SH-SY5Y (cell line): ENCODE measurements around the gene AADACL4.

Experiments
- GATA2 ChIP-seq: IDR thresholded peaks from 2 replicates; pipeline ENCODE4 v1.6.1; 2011; ENCODE audit warnings: mild to moderate bottlenecking, low read depth, low read length
- GATA3 ChIP-seq: IDR thresholded peaks from 2 replicates; pipeline ENCODE4 v1.6.1; 2011; ENCODE audit warnings: low read depth, mild to moderate bottlenecking, low read length, moderate library complexity

Gene AADACL4

DNA sequence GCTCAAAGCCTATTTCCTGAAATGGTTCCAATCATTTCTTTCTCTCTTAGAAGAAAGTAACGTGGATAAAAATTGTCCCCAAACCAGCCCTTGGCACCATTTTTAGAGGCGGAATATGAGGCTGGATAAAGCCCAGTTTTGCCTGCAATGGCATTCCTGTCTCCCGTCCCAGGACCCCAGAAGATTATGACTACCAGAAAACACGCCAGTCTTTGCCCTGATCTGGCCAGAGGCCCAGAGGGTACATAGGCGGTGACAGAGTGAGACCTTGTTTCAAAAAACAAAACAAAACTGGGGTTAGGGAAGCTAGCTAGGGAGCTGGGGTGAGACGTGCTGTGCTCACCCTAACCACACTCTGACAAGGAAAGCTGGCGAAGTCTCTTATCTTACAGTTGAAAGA lies at the start of gene AADACL4:
TSS of gene AADACL4 (plus strand) at position 301 of the 400 bp plus-strand sequence. CDS start 462 bp downstream, outside the sequence.
- no peak for TF ChIP-seq GATA3
- TF ChIP-seq GATA2 = no peak

- no peak for TF ChIP-seq GATA2
- TF ChIP-seq GATA3 = no peak
Observed at GRCh38 chr1:12594490-12594889, 49.4 kb upstream of the AADACL4 start.

DNA sequence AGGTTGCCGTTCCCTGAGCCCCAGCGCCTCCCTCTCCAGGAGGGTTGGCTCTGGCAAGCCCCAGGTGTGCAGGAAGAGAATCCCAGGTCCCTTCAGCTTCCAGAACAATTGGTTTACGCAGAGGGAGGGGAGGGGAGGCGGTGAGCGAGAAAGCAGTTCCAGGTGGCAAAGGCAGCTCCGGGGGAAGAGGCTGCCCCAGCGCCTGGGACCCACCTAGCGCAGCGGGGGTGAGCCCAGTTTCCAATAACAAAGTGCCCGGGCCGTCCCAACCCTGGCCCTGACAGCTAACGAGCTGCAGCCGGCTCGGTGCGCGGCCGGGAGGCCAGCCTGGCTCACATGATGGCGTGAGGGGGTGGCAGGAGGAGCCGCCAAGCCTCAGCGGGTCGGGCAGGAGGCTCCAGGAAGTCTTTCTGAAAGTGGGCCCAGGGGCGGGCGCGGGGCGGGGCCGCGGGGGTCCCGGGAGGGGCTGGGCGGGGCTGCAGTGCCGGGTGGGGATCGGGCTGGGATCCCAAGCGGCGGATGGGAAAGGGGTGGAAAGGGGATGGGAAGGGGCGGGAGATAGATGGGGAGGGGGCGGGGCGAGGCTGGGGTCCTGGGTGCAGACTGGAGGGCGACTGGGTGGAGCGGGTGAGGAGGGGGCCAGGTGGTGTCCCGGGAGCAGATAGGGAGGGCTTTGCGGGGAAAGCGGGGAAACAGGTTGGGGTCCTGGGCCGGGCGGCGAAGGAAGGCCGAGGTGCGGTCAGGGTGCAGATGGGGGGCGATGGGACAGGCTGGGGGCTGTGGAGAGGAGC lies 48.7 kb upstream of the AADACL4 start:
- TF ChIP-seq GATA3 (no peak), GATA2 (no peak)

DNA sequence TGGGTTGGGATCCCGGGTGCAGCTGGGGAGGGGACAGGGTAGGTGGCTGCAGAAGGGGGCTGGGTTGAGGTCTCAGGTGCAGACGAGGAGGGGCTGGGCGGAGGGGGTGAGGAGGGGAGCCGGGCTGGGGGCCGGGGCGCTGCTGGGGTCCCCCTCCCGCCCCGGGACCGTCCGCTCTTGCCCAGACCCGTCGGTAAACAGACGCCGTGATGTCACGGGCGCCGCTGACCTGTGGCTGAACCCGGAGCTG lies 48.2 kb upstream of the AADACL4 start:
- TF ChIP-seq GATA2 = no peak

DNA sequence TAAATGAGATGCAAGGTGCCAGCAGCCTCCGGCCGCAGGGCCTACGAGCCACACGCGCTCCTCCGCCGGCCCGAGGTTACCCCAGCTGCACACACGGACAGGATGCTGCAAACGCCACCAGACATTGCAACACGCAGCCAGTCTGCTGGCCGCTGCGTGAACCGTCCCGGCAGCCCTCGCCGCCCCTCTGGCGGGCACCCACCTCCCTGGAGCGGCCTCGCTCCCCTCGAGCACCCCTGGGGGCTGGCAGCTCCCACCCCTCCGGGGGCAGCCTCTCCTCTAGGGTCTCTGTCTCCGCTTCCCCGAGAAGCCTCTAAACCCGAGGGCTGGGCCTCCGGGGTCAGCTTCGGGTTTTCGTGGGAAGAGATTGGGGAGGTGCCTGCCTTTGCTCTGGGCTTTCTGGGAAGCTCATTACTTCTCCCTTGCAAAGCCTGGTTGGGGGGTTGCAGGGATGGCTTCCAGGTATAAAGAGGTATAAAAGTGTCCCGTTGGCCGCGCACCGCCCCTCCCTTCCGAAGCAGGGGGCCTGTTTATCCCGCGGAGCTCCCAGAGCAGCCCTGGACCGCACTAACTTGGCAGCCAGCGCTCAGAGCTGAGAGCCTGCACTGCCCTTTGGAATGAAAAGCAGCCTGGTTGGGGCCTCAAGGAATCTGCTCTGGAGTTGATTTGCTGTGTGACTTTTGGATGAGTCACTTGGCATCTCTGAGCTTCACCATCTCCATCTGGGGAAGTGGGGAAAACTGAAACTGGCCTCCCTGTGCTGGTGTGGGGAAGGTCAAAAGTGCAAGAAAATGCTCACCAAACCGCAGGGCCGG lies 47.7 kb upstream of the AADACL4 start:
- TF ChIP-seq GATA2 (no peak), GATA3 (no peak)

DNA sequence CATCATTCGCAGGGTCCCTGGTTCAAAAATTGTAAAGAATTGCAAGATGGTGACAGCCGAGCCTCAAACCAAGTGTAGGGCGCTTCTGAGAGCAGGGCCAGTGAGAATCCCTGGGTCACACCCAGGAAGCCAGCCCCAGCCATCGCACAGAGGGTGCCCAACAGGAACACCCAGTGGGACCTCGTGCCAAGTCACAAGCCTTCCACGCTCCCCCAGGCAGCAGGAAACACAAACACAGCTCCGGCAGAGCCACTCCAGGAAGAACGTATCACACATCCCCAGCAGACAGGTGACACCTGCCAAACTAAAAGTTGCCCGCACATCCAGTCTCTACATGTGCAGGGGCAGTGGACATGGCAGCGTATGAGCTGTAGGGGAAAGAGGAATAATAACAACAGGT lies 46.1 kb upstream of the AADACL4 start:
- TF ChIP-seq GATA2 = no peak
- TF ChIP-seq GATA3 = no peak

- no peak for TF ChIP-seq GATA3
- no peak for TF ChIP-seq GATA2
Observed at GRCh38 chr1:12598974-12599373, 44.9 kb upstream of the AADACL4 start.

DNA sequence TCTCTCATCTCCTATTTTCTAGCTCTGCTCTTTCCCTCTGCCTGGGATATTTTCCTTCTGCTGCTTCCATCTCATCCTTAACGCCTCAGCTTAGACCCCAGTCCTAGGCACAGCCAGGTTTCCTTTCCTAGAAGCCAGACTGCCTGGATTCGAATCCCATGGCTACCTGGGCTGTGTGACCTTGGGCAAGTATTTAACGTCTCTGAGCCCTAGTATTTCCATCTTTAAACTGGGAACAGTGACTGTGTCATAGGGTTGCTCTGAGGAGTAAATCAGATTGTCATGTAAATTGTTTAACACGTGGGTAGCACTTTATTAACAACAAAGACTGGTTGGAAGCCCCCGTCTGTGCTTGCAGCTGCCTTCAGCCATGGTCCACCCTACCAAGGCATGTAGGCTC lies 44.2 kb upstream of the AADACL4 start:
- TF ChIP-seq GATA3 (no peak), GATA2 (no peak)

DNA sequence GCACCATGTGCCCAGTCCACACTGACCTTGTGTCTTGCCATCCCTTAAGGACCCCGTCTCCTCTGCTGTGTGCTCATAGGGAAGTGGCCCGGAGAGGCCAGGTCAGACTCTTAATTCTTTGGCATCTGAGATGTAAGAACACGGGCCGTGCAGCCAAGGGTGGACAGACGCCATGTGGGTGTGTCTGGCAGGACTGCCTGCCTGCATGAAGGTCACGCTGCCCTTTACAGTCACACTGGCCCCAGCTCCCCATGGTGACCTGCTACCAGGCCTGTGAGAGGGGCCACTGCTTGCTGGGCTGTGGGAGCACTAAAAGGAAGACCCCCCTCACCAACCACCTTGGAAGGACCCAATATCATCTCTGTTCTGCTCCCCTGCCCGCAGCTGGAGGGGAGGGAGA lies 43.5 kb upstream of the AADACL4 start:
- no peak for TF ChIP-seq GATA2
- no peak for TF ChIP-seq GATA3

GRCh38 chr1:12600880-12601633 lies 42.8 kb upstream of the AADACL4 start:
- no peak for TF ChIP-seq GATA2

- TF ChIP-seq GATA3 (no peak), GATA2 (no peak)
Observed at GRCh38 chr1:12601700-12602658, 41.9 kb upstream of the AADACL4 start.

DNA sequence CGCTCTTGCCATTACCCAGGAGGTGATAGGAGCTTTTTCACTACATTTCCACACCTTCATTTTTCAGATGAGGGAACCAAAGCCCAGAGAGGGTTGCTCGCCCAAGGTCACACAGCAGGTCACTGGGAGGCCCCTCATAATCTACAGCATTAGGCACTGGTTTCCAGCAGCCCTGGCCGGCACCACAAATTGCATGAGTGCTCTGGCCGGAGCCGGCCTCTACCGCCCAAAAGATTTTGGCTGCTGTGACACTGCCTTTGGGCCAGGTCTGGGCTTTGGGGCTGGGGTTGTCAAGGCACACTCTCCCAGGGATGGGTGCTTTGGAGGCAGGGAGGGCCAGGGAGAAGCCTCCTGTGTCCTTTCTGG lies 41.2 kb upstream of the AADACL4 start:
- TF ChIP-seq GATA3 (no peak), GATA2 (no peak)

- TF ChIP-seq GATA2 (no peak), GATA3 (no peak)
Observed at GRCh38 chr1:12603224-12603623, 40.7 kb upstream of the AADACL4 start.

DNA sequence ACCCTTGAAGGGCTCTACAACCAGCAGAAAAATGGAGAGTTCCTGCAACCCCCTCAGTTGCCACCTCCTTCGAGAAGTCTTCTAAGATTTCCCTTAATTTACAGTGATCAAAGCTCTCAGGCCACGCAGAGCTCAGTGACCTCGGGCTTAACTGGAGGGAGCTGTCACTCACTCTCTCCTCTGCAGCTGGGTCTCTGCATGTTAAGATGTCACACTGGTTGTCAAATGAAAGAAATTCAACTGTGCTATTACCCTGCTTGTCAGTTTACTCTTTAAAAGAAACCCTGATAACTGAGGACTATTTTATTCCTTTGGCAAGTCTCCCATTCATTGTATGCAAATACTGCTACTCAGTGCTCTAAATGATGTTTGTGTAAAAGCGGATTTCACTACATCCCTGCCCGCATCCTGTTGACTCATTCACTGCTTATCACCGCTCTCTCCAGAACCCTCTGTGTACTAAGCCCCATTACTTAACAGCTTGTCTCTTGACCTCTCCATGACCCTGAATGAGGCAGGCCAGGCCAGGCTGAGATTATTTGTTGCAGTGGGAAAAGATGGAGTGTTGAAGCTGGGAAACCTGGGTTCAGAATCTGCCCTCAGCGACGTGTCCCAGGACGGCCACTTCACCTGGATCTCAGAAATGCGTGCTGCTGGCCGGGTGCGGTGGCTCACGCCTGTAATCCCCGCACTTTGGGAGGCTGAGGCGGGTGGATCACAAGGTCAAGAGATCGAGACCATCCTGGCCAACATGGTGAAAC lies 39.6 kb upstream of the AADACL4 start:
- TF ChIP-seq GATA2 = no peak
